NCI-H187 treated with DMSO at 0.1 percent for 48 hours (cell line): ENCODE data around the gene CNNM3.
A peak's percentile ranks its signal among the peaks of the same experiment; 100 is the strongest.

Experiments
- DNase-seq: peaks from one replicate; lab custom pipeline; 2025; lab: John Stamatoyannopoulos, UW

CNNM3 gene

GRCh38 chr2:96864343-96865091, 48.4 kb downstream of the CNNM3 start:
- DNase-seq = no peak

GRCh38 chr2:96865654-96866053, 49.6 kb downstream of the CNNM3 start:
- no peak for DNase-seq

- no peak for DNase-seq
Measured at GRCh38 chr2:96866149-96866548, 50.1 kb downstream of the CNNM3 start.

- DNase-seq = no peak
Measured at GRCh38 chr2:96866586-96866985, 50.5 kb downstream of the CNNM3 start.

GRCh38 chr2:96866986-96867755, 51.1 kb downstream of the CNNM3 start:
- no peak for DNase-seq

GRCh38 chr2:96867756-96868554, 51.9 kb downstream of the CNNM3 start:
- no peak for DNase-seq

- no peak for DNase-seq
Measured at GRCh38 chr2:96868555-96869280, 52.6 kb downstream of the CNNM3 start.

- DNase-seq = no peak
Measured at GRCh38 chr2:96869281-96869821, 53.3 kb downstream of the CNNM3 start.

GRCh38 chr2:96869822-96870625, 54.0 kb downstream of the CNNM3 start, which contains the start of gene SEMA4C:
Gene SEMA4C, minus strand, starts transcription at chr2:96870080. Its CDS starts 2,194 bp downstream, at chr2:96867886.
- no peak for DNase-seq

GRCh38 chr2:96870626-96871255, 54.7 kb downstream of the CNNM3 start:
- peak; percentile 31 for DNase-seq

GRCh38 chr2:96872591-96873349, 56.7 kb downstream of the CNNM3 start:
- DNase-seq = no peak

- no peak for DNase-seq
Measured at GRCh38 chr2:96873651-96874096, 57.6 kb downstream of the CNNM3 start.

GRCh38 chr2:96874198-96874831, 58.2 kb downstream of the CNNM3 start:
- DNase-seq = no peak

- DNase-seq = no peak
Measured at GRCh38 chr2:96875498-96876268, 59.6 kb downstream of the CNNM3 start.

- no peak for DNase-seq
Measured at GRCh38 chr2:96876269-96877041, 60.4 kb downstream of the CNNM3 start.

- no peak for DNase-seq
Measured at GRCh38 chr2:96877042-96877451, 61.0 kb downstream of the CNNM3 start.

- no peak for DNase-seq
Measured at GRCh38 chr2:96877631-96878092, 61.6 kb downstream of the CNNM3 start.
